K562 (cell line): Measurements from ENCODE around the gene IRS2. TPM values are rescaled to one million over a fixed set of nuclear protein-coding genes. Genes with fewer than 3 reads are reported as not detected.

Experiments used
- ATAC-seq: fragments of 200-7000 bp; cut with Tn5 transposase; 3 replicates; pipeline ENCODE4 v1.9.1; 2020; ENCODE audit warnings: moderate library complexity
- BruUV-seq: library from RNA; stranded (reverse); fragments of 400-500 nt; replicated peaks from 2 replicates; lab custom pipeline; 2021; lab: Mats Ljungman, UMichigan
- CTCF ChIA-PET: fragments of 300-600 bp; formaldehyde crosslinking; extraction: SDS; loops from one replicate; lab custom pipeline; 2021; ENCODE audit warnings: low intra/inter-chr PET ratio; lab: Yijun Ruan, JAX
- POLR2A ChIA-PET: fragments of 300-600, 350-650 bp; sonication (Branson Sonifier 250); formaldehyde crosslinking; extraction: SDS; loops from one replicate; lab custom pipeline; 2021; ENCODE audit warnings: antibody characterized with exemption, inconsistent platforms; lab: Yijun Ruan, JAX
- DNase-seq, 4 experiments: peaks; one replicate each; pipeline versions ENCODE4 v3.0.0 to v3.0.0-alpha.2; 2011 to 2018; ENCODE audit warnings: low spot score in 3 of 4, mixed read lengths in 3 of 4; ENCODE audit errors: extremely low read depth in 1 of 4
- FAIRE-seq: peaks from 2 replicates; lab custom pipeline; 2011; peaks lifted over from hg19 to GRCh38; lab: Jason Lieb, UNC
- H2AFZ ChIP-seq: 2 replicates; pipeline ENCODE4 v1.6.0; 2011; ENCODE audit warnings: low read depth, low read length, control low read depth, inconsistent platforms
- H3K27ac ChIP-seq: fragments of 200-600 bp; 3 replicates; pipeline ENCODE4 v1.8.0; 2011; ENCODE audit warnings: low read depth, mild to moderate bottlenecking, control low read depth, inconsistent platforms, low read length, moderate library complexity, mixed read lengths; ENCODE audit errors: extremely low read depth
- H3K27me3 ChIP-seq, 2 experiments: fragments of 300-600 bp in 1 of 2; 2 replicates in 1 of 2; 3 replicates in 1 of 2; pipeline versions ENCODE4 v1.6.0 to v1.8.0; 2011; ENCODE audit warnings: inconsistent platforms in 2 of 2, low read length in 2 of 2, mild to moderate bottlenecking in 1 of 2, mixed read lengths in 1 of 2, moderate library complexity in 1 of 2; ENCODE audit not compliant: control insufficient read depth in 2 of 2, insufficient read depth in 2 of 2
- H3K36me3 ChIP-seq: fragments of 300-600 bp; 3 replicates; pipeline ENCODE4 v1.8.0; 2011; ENCODE audit warnings: mild to moderate bottlenecking, low read length, inconsistent platforms; ENCODE audit not compliant: control insufficient read depth, insufficient read depth
- H3K4me1 ChIP-seq, 2 experiments: fragments of 200-600 bp in 1 of 2; replicated peaks in 1 of 2; 2 replicates in 1 of 2; 3 replicates in 1 of 2; pipeline versions ENCODE4 v1.5.1 to v1.8.0; 2011; ENCODE audit warnings: inconsistent platforms in 2 of 2, low read length in 2 of 2, mild to moderate bottlenecking in 1 of 2, mixed read lengths in 1 of 2, moderate library complexity in 1 of 2; ENCODE audit not compliant: control insufficient read depth in 2 of 2, insufficient read depth in 2 of 2
- H3K4me2 ChIP-seq: 2 replicates; pipeline ENCODE4 v1.6.1; 2011; ENCODE audit warnings: low read length, control low read depth, inconsistent platforms, mixed read lengths; ENCODE audit not compliant: insufficient read depth
- H3K4me3 ChIP-seq: fragments of 200-600 bp; sonication (generic), shearing (Covaris generic); 2 replicates; pipeline ENCODE4 v1.5.1; 2016; ENCODE audit warnings: control low read depth, inconsistent platforms
- H3K79me2 ChIP-seq: fragments of 200-600 bp; 3 replicates; pipeline ENCODE4 v1.8.0; 2011; ENCODE audit warnings: low read length, inconsistent platforms; ENCODE audit not compliant: control insufficient read depth, insufficient read depth
- H3K9ac ChIP-seq, 2 experiments: 2 replicates each; pipeline versions ENCODE4 v1.6.0 to v1.6.1; 2011; ENCODE audit warnings: low read depth in 2 of 2, low read length in 2 of 2, control low read depth in 1 of 2, inconsistent platforms in 1 of 2, mild to moderate bottlenecking in 1 of 2, mixed read lengths in 1 of 2; ENCODE audit not compliant: insufficient read depth in 1 of 2
- H3K9me1 ChIP-seq: one replicate; pipeline ENCODE4 v1.6.0; 2011; ENCODE audit warnings: inconsistent platforms, mild to moderate bottlenecking, low read length, moderate library complexity; ENCODE audit not compliant: control insufficient read depth, insufficient read depth
- H3K9me3 ChIP-seq: replicated peaks from 2 replicates; pipeline ENCODE4 v1.5.1; 2011; ENCODE audit warnings: low read depth, low read length, inconsistent platforms; ENCODE audit not compliant: control insufficient read depth, insufficient read depth
- H4K20me1 ChIP-seq: replicated peaks from 2 replicates; pipeline ENCODE4 v1.6.1; 2011; ENCODE audit warnings: low read length, inconsistent platforms, mixed read lengths; ENCODE audit not compliant: control insufficient read depth, insufficient read depth
- BRD9 ChIP-seq: fragments of 450-650 bp; IDR thresholded peaks from 2 replicates; pipeline ENCODE4 v1.6.1; 2018; ENCODE audit warnings: low read depth; ENCODE audit not compliant: partially characterized antibody
- CBFA2T3 ChIP-seq: fragments of 450-650 bp; IDR thresholded peaks from 2 replicates; pipeline ENCODE4 v1.6.1; 2017
- CTBP1 ChIP-seq: fragments of 450-650 bp; IDR thresholded peaks from 2 replicates; pipeline ENCODE4 v1.6.1; 2016; ENCODE audit warnings: borderline replicate concordance
- HDAC6 ChIP-seq: IDR thresholded peaks from 2 replicates; pipeline ENCODE4 v1.6.1; 2012; ENCODE audit warnings: low read depth, mild to moderate bottlenecking, control low read depth, inconsistent platforms, low read length, moderate library complexity
- JUND ChIP-seq, 2 experiments: IDR thresholded peaks; 2 replicates in 1 of 2; 3 replicates in 1 of 2; pipeline ENCODE4 v1.6.1; 2011; ENCODE audit warnings: borderline replicate concordance in 2 of 2, low read depth in 2 of 2, low read length in 2 of 2, improper control_type of control experiment in 1 of 2, missing biosample characterization in 1 of 2, missing genetic modification characterization in 1 of 2, missing genetic modification reagents in 1 of 2
- MED1 ChIP-seq: sonication (generic); formaldehyde crosslinking; IDR thresholded peaks from 2 replicates; pipeline ENCODE4 v1.8.1; 2023; ENCODE audit warnings: missing genetic modification reagents, borderline replicate concordance
- NBN ChIP-seq: fragments of 450-650 bp; IDR thresholded peaks from 2 replicates; pipeline ENCODE4 v1.6.1; 2016; ENCODE audit warnings: low read depth, mild to moderate bottlenecking
- NFIC ChIP-seq: fragments of 450-650 bp; IDR thresholded peaks from 2 replicates; pipeline ENCODE4 v1.6.1; 2017; ENCODE audit warnings: mild to moderate bottlenecking, inconsistent platforms
- SP2 ChIP-seq: IDR thresholded peaks from 2 replicates; pipeline ENCODE4 v1.6.1; 2011; ENCODE audit warnings: mild to moderate bottlenecking, low read depth, low read length, moderate library complexity; ENCODE audit not compliant: poor library complexity, severe bottlenecking; ENCODE audit errors: extremely low read depth
- TRIM24 ChIP-seq, 2 experiments: fragments of 450-650 bp; IDR thresholded peaks; 2 replicates each; pipeline ENCODE4 v1.6.1; 2016
- ZBTB17 ChIP-seq: fragments of 450-650 bp; formaldehyde crosslinking; IDR thresholded peaks from 2 replicates; pipeline ENCODE4 v1.4.0; 2020; ENCODE audit warnings: mild to moderate bottlenecking
- ZFP36 ChIP-seq: fragments of 150-350 bp; IDR thresholded peaks from 2 replicates; pipeline ENCODE4 v1.6.1; 2018; ENCODE audit warnings: low read length, low read depth; ENCODE audit not compliant: partially characterized antibody
- WGBS: fragments of 100-300 bp; shearing (Covaris generic); methylation state at CpG from one replicate; pipeline ENCODE4 v1.1.6; 2016; ENCODE audit warnings: low coverage, mixed read lengths; ENCODE audit not compliant: insufficient coverage; ENCODE audit errors: missing lambda C conversion rate; 5-methylcytosine and 5-hydroxymethylcytosine counted together
- in situ Hi-C: fragments of 300-500 bp; cut with MboI; formaldehyde crosslinking; loops from 4 replicates; pipeline ENCODE4 v1.15.0; 2018; ENCODE audit warnings: inconsistent platforms, mixed read lengths
- intact Hi-C: fragments of 100-400 bp; cut with micrococcal nuclease; formaldehyde crosslinking; loops from 2 replicates; pipeline ENCODE4 v1.14.2; 2022
- polyA plus RNA-seq, 8 experiments: library from polyadenylated mRNA; depleted of rRNA in 4 of 8; stranded (reverse) in 5 of 8; unstranded in 3 of 8; fragments of >200 nt; fragmentation: Nextera tagmentation in 2 of 8; fragmentation: Illumina TruSeq in 1 of 8; extraction: Ambion mirVana in 2 of 8; extraction: Trizol in 1 of 8; gene quantifications; 2 replicates each; pipeline versions ENCODE4 v1.2.1 to v1.2.3, GENCODE V29; 2011 to 2014; ENCODE audit warnings: inconsistent platforms in 1 of 8, missing spikeins in 1 of 8
- total RNA-seq, 7 experiments: library from RNA; depleted of rRNA in 6 of 7; stranded (reverse); fragments of >200 nt in 6 of 7; fragmentation: Illumina TruSeq in 2 of 7; extraction: Trizol in 2 of 7; gene quantifications; 2 replicates each; pipeline versions ENCODE4 v1.2.1 to v1.2.3, GENCODE V29; 2011 to 2021; ENCODE audit warnings: low replicate concordance in 1 of 7
- TF ChIP-seq, protein P1 (sequence below): sonication (generic); formaldehyde crosslinking; IDR thresholded peaks from 2 replicates; pipeline ENCODE4 v1.8.1; 2023; ENCODE audit warnings: missing genetic modification reagents, mild to moderate bottlenecking, borderline replicate concordance

IRS2 gene
- total and polyA plus RNA-seq, 9 of the 15 experiments (the other 6 are each of a cell fraction or from before 2014, with no cell fraction given), result 0.36 to 4.6 (median 0.63) TPM

DNA sequence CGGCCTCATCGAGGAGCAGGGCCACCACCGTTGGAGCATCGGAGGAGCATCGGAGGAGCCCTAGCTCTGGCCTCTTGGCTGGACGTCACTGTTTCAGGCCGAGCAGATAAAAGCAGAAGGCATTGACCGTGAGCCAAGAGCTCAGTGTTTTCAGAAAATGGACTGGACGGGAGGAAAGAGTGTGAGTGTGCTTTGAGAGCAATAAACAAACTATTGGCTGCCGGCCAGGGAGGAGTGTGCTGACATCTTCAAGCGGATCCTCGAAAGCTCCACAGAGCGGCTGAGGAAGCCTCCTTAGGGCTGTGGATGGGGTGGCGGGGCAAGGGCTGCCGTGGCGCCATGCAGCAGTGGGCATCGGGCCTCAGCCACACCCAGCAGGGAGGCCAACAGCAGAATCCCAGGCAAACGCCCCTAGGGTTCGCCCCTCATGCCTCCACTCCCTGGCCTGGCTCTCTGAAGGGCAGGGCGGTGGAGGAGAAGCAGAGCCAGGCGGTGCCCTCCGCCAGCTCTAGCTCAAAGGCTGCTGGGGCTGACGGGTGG lies 41.8 kb downstream of the IRS2 start (continued):
- TF ChIP-seq HDAC6, result no peak
- TF ChIP-seq CBFA2T3, result 0 out of 2 replicates have a peak, but pooled peaks have one; percentile 13
- no peak for TF ChIP-seq NBN
- no peak for TF ChIP-seq ZFP36
- peak; percentile 47; the same call in 1 of the 2 replicates for TF ChIP-seq CTBP1
- TF ChIP-seq SP2, result no peak
- peak; percentile 84 for TF ChIP-seq NFIC
- peak; percentile 54; the same call in 1 of the 2 replicates for TF ChIP-seq ZBTB17 (CRISPR knock-in tag)

DNA sequence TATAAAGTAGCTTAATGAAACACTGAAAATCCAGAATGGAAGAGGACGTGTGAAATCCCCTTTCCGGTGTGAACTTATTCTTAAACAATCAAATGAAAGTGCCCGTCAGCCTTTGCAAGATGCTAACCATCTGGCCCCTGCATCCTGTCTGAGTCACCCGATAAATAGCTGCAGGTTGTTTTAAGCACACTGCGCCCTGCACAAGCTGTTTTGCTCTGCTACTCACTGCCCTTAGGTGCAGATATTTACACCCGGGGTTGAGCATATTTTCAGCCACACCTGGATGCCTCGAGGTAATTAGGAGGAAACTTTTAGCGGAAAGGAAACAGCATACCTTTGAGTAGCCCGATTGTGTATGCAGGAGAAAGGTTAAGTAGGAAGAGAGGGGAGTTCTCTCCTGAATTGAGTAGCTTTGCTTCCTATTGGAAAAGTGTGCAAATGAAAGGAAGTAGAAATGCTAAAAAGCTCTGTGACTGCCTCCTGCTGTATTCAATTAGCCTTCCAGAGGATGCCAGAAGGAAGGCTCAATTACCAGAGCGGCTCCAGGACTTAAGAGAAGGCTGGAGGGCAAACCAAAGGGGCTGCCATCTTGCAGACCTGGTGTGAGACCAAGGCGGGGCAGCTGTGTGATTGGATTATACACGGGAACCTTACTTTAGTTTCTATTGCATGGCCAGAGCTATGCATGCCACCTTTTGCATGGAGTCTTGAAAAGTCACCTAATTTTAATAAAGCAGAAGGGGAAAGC lies 42.5 kb downstream of the IRS2 start:
- CTCF ChIA-PET, result no interaction called here
- Histone ChIP-seq H3K9ac (no peak overlapping the region), H3K27me3 (peaks cover 20 to 46% of the 10 kb centered on the region in 2 experiments), H3K4me1 (peaks cover 15 to 31% of the 10 kb centered on the region in 2 experiments; a peak in 4 of 5 replicates), H3K79me2 (no peaks in the 10 kb centered on the region), H2AFZ (no peak overlapping the region), H3K9me1 (peaks cover 4% of the 10 kb centered on the region), H3K4me3 (no peak overlapping the region), H3K9me3 (no peaks in the 10 kb centered on the region)
- peak in 1 of 4 experiments; percentile 19 for DNase-seq
- no TSS peak for BruUV-seq
- WGBS, result 5% methylated on average over 11 of the region's 12 CpGs
- POLR2A ChIA-PET, result interaction anchor here (0.5 to 1.1 kb wide), 4 partner anchors 15 to 20 kb away, joined by 3 to 6 read pairs (median 4); no protein-coding TSS in a partner anchor
- in situ Hi-C loops, result no loop called here
- TF ChIP-seq TRIM24 (IDR thresholded peaks at IDR 0.05) (no peak), BRD9 (no peak), JUND (IDR thresholded peaks at IDR 0.05; ENCODE audit: borderline replicate concordance, low read depth, low read length) (peak; percentile 43; the same call in 1 of the 2 replicates), JUND (tag; IDR thresholded peaks at IDR 0.05; ENCODE audit: borderline replicate concordance, low read depth, low read length) (no peak), CBFA2T3 (0 out of 2 replicates have a peak, but pooled peaks have one; percentile 31), MED1 (no peak)
- TF ChIP-seq, protein P1, sequence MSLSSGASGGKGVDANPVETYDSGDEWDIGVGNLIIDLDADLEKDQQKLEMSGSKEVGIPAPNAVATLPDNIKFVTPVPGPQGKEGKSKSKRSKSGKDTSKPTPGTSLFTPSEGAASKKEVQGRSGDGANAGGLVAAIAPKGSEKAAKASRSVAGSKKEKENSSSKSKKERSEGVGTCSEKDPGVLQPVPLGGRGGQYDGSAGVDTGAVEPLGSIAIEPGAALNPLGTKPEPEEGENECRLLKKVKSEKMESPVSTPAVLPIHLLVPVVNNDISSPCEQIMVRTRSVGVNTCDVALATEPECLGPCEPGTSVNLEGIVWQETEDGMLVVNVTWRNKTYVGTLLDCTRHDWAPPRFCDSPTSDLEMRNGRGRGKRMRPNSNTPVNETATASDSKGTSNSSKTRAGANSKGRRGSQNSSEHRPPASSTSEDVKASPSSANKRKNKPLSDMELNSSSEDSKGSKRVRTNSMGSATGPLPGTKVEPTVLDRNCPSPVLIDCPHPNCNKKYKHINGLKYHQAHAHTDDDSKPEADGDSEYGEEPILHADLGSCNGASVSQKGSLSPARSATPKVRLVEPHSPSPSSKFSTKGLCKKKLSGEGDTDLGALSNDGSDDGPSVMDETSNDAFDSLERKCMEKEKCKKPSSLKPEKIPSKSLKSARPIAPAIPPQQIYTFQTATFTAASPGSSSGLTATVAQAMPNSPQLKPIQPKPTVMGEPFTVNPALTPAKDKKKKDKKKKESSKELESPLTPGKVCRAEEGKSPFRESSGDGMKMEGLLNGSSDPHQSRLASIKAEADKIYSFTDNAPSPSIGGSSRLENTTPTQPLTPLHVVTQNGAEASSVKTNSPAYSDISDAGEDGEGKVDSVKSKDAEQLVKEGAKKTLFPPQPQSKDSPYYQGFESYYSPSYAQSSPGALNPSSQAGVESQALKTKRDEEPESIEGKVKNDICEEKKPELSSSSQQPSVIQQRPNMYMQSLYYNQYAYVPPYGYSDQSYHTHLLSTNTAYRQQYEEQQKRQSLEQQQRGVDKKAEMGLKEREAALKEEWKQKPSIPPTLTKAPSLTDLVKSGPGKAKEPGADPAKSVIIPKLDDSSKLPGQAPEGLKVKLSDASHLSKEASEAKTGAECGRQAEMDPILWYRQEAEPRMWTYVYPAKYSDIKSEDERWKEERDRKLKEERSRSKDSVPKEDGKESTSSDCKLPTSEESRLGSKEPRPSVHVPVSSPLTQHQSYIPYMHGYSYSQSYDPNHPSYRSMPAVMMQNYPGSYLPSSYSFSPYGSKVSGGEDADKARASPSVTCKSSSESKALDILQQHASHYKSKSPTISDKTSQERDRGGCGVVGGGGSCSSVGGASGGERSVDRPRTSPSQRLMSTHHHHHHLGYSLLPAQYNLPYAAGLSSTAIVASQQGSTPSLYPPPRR, result no peak
- TF ChIP-seq, all 486 proteins: peak for 2
- intact Hi-C loops, result no loop called here
- H3K27ac ChIP-seq, result no peak overlapping the region
- ATAC-seq, result peak; percentile 47
- H3K4me2 ChIP-seq, result peak overlapping the region; percentile 37
- H3K36me3 ChIP-seq, result no peaks in the 10 kb centered on the region
- peaks cover 9% of the 10 kb centered on the region; the same call in 1 of the 2 replicates for H4K20me1 ChIP-seq
- no peak for FAIRE-seq
